Erythroblast (primary cell): Measurements from ENCODE around the gene GPR137.

Source experiments
- GATA1 ChIP-seq: IDR thresholded peaks from 2 replicates; pipeline ENCODE4 v1.6.1; 2011; ENCODE audit warnings: low read depth, mild to moderate bottlenecking, control low read depth, low read length, moderate library complexity
- POLR2A ChIP-seq: IDR thresholded peaks from 2 replicates; pipeline ENCODE4 v1.6.1; 2011; ENCODE audit warnings: mild to moderate bottlenecking, low read length

DNA sequence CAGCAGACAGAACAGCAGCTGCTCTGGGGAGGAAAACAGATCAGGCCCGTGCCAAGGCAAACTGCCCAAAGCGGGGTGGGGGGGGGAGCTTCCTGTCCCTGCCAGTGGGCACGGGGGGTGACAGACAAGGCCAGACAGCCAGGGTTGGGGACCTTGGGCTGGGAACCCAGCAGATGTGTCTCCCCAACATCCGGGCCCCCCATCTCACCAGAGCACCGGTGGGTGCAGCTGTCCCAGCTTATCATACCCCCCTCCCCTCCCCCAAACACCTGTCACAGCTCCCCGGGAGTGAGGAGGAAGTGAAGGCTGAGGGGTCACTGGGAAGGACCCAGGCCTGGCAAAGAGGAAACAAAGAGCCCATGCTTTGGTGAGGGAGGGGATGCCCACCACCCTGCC is 40.2 kb upstream of the GPR137 start:
- TF ChIP-seq POLR2A: no peak
- TF ChIP-seq GATA1: no peak
